ENCODE data around the gene MAST3. TPM values are rescaled to one million over a fixed set of nuclear protein-coding genes. Genes with fewer than 3 reads are reported as not detected.

The MAST3 gene
- polyA plus RNA-seq, 1 of the 3 experiments (the other 2 are of a cell fraction) = 4.5 TPM

DNA sequence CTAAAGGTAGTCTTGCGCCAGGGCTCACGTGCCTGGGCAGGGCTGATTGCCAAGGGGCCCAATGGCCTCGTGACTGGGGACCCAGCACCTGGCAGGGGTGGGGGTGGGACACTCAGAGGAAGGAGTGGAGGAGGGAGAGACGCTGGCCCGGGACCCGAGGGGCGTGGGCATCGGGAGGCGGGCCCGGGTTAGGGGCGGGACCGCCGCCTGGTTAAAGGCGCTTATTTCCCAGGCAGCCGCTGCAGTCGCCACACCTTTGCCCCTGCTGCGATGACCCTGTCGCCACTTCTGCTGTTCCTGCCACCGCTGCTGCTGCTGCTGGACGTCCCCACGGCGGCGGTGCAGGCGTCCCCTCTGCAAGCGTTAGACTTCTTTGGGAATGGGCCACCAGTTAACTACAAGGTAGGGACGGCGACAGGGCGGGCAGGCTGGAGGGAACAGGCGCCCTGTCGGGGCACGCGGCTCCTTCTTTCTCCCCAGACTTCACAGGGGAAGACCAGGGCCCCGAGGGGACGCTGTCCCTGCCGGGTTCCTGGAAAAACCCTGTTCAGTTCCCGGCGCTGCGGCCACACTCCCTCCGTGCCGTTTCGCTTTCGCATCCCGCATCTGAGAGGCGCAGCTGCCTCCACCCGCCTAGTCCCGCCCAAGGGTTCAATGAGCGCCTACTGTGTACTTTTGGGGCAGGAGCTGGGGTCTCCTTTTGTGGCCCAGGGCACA lies 76.2 kb downstream of the MAST3 start, which contains the start of gene IFI30:
Gene IFI30, plus strand, starts transcription at position 242 of the 717 bp plus-strand sequence. Its CDS starts 29 bp downstream, at position 271.
- H3K27me3 ChIP-seq (ENCODE audit: insufficient read depth) = no peaks in the 10 kb centered on the region
- POLR2A ChIA-PET = interaction anchor here (0.6 kb wide), 1 partner anchor 12 kb away, joined by 3 read pairs; no protein-coding TSS in a partner anchor

DNA sequence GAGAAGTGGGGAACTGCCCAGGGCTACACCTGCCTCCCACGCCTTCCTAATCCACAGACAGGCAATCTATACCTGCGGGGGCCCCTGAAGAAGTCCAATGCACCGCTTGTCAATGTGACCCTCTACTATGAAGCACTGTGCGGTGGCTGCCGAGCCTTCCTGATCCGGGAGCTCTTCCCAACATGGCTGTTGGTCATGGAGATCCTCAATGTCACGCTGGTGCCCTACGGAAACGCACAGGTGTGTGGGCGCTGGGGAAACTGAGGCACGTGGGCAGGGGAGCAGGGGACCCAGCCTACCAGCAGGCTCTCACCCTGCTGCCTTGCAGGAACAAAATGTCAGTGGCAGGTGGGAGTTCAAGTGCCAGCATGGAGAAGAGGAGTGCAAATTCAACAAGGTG lies 77.4 kb downstream of the MAST3 start:
- ChIA-PET CTCF (interaction anchor here (1.1 to 2.3 kb wide), 6 partner anchors 10 to 77 kb away, joined by 3 to 19 read pairs (median 8); partner anchors contain the start of gene MPV17L2), POLR2A (no interaction called here)
- H3K4me3 ChIP-seq (ENCODE audit: low read depth in 2 of 2, low read length in 1 of 2) = no peak overlapping the region

More for the DNA sequence above, 76.2 kb downstream of the MAST3 start, which contains the start of gene IFI30:
- Histone ChIP-seq H3K9ac (peak within 1 kb of the TSS; percentile 52), H3K36me3 (replicated peaks in 1 of 2; ENCODE audit: control insufficient read depth in 1 of 2, insufficient read depth in 2 of 2, low read length in 1 of 2) (peaks cover 6 to 9% of the 10 kb centered on the region in 2 experiments), H3K79me2 (ENCODE audit: insufficient read depth) (no peaks in the 10 kb centered on the region), H3F3A (replicated peaks; ENCODE audit: insufficient read depth) (peaks cover 5% of the 10 kb centered on the region), H3K9me3 (no peaks in the 10 kb centered on the region), H4K20me1 (ENCODE audit: insufficient read depth) (no peaks in the 10 kb centered on the region), H2AFZ (ENCODE audit: low read depth) (peak within 1 kb of the TSS; percentile 87), H3K4me1 (ENCODE audit: control insufficient read depth in 1 of 2, insufficient read depth in 2 of 2, low read depth in 1 of 2, low read length in 1 of 2) (peaks cover 0 to 8% of the 10 kb centered on the region in 2 experiments; a peak in 1 of 4 replicates), H3K27ac (ENCODE audit: low read depth in 2 of 2, low read length in 1 of 2) (no peak within 1 kb of the TSS; a peak in 1 of 4 replicates), H3K4me3 (ENCODE audit: low read depth in 2 of 2, low read length in 1 of 2) (peak within 1 kb of the TSS; percentile 63 to 78), H3K9me2 (no peaks in the 10 kb centered on the region), H3K4me2 (peak within 1 kb of the TSS; percentile 94)
- 0 out of 2 replicates have a peak, but pooled peaks have one; percentile 16 for TF ChIP-seq POLR2AphosphoS5 (IDR thresholded peaks at IDR 0.05; ENCODE audit: low read depth, low read length)
- no peak for TF ChIP-seq ELF1 (IDR thresholded peaks at IDR 0.05)
- TF ChIP-seq, protein P1, sequence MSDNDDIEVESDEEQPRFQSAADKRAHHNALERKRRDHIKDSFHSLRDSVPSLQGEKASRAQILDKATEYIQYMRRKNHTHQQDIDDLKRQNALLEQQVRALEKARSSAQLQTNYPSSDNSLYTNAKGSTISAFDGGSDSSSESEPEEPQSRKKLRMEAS (IDR thresholded peaks at IDR 0.05; ENCODE audit: low read depth) = peak; percentile 43; the same call in 1 of the 2 replicates
- TF ChIP-seq FOSL2 (IDR thresholded peaks at IDR 0.05; ENCODE audit: borderline replicate concordance, low read depth) = no peak
- no peak for TF ChIP-seq PBX3 (IDR thresholded peaks at IDR 0.05)
- 7% methylated on average over 31 of the region's 47 CpGs for WGBS (ENCODE audit: low lambda C conversion rate)
- DNase-seq = peak; percentile 88
- CTCF ChIA-PET = interaction anchor here (0.7 to 2.3 kb wide), 8 partner anchors 9 to 166 kb away, joined by 3 to 19 read pairs (median 6); partner anchors contain the start of gene MPV17L2

More for the DNA sequence above, 77.4 kb downstream of the MAST3 start:
- Histone ChIP-seq H3K27me3 (ENCODE audit: insufficient read depth) (no peaks in the 10 kb centered on the region), H2AFZ (ENCODE audit: low read depth) (no peak overlapping the region), H3K36me3 (replicated peaks in 1 of 2; ENCODE audit: control insufficient read depth in 1 of 2, insufficient read depth in 2 of 2, low read length in 1 of 2) (no peaks in the 10 kb centered on the region), H4K20me1 (ENCODE audit: insufficient read depth) (no peaks in the 10 kb centered on the region), H3K27ac (ENCODE audit: low read depth in 2 of 2, low read length in 1 of 2) (no peak overlapping the region), H3K79me2 (ENCODE audit: insufficient read depth) (no peaks in the 10 kb centered on the region), H3K4me1 (ENCODE audit: control insufficient read depth in 1 of 2, insufficient read depth in 2 of 2, low read depth in 1 of 2, low read length in 1 of 2) (peaks cover 0 to 8% of the 10 kb centered on the region in 2 experiments; a peak in 1 of 4 replicates), H3F3A (replicated peaks; ENCODE audit: insufficient read depth) (peaks cover 5% of the 10 kb centered on the region), H3K9ac (no peak overlapping the region), H3K9me3 (no peaks in the 10 kb centered on the region), H3K4me2 (no peak overlapping the region), H3K9me2 (no peaks in the 10 kb centered on the region)
- WGBS (ENCODE audit: low lambda C conversion rate) = no CpG with 5 or more reads among the region's 11 CpGs
- TF ChIP-seq ZBTB33 (IDR thresholded peaks at IDR 0.05; ENCODE audit: borderline replicate concordance, low read depth) (no peak), RXRA (IDR thresholded peaks at IDR 0.05; ENCODE audit: borderline replicate concordance, low read depth) (no peak), PBX3 (IDR thresholded peaks at IDR 0.05) (no peak), EZH2phosphoT487 (IDR thresholded peaks at IDR 0.05; ENCODE audit: borderline replicate concordance, low read depth) (no peak), EP300 (IDR thresholded peaks at IDR 0.05; ENCODE audit: borderline replicate concordance in 1 of 2, low read depth in 1 of 2, low read length in 1 of 2) (no peak), SIN3A (IDR thresholded peaks at IDR 0.05; ENCODE audit: borderline replicate concordance, low read depth, low read length) (no peak), FOXJ3 (CRISPR knock-in tag; IDR thresholded peaks at IDR 0.05) (no peak), MEF2A (IDR thresholded peaks at IDR 0.05; ENCODE audit: borderline replicate concordance, low read depth) (no peak)
- DNase-seq = no peak
